Measurements from ENCODE around the gene FNIP1.
"Not testable (repeated sequence)": the region's sequence is repeated elsewhere in the genome, so short reads cannot be mapped to it uniquely, and the experiment has no call there.

The FNIP1 gene

GRCh38 chr5:131693894-131694293, 102.9 kb downstream of the FNIP1 start:
- H3K36me3 Mint-ChIP-seq: peaks cover 46% of the 10 kb centered on the region
- H3K27me3 Mint-ChIP-seq: no peaks in the 10 kb centered on the region
- H3K4me1 Mint-ChIP-seq: no peaks in the 10 kb centered on the region
- no peak overlapping the region for H3K27ac Mint-ChIP-seq
- no peak overlapping the region for H3K4me3 Mint-ChIP-seq
- no peaks in the 10 kb centered on the region for H3K9me3 Mint-ChIP-seq

GRCh38 chr5:131685516-131686171, 111.2 kb downstream of the FNIP1 start:
- Mint-ChIP-seq H3K4me1 (no peaks in the 10 kb centered on the region), H3K4me3 (no peak overlapping the region), H3K9me3 (no peaks in the 10 kb centered on the region), H3K27ac (no peak overlapping the region), H3K27me3 (no peaks in the 10 kb centered on the region), H3K36me3 (peaks cover 14% of the 10 kb centered on the region)

GRCh38 chr5:131684595-131684994, 112.2 kb downstream of the FNIP1 start:
- peaks cover 11% of the 10 kb centered on the region for H3K36me3 Mint-ChIP-seq
- H3K4me3 Mint-ChIP-seq: no peak overlapping the region
- H3K27me3 Mint-ChIP-seq: no peaks in the 10 kb centered on the region
- H3K27ac Mint-ChIP-seq: no peak overlapping the region
- no peaks in the 10 kb centered on the region for H3K4me1 Mint-ChIP-seq
- no peaks in the 10 kb centered on the region for H3K9me3 Mint-ChIP-seq

- Mint-ChIP-seq H3K27ac (no peak overlapping the region), H3K4me1 (no peaks in the 10 kb centered on the region), H3K36me3 (peaks cover 7% of the 10 kb centered on the region), H3K27me3 (no peaks in the 10 kb centered on the region), H3K9me3 (no peaks in the 10 kb centered on the region), H3K4me3 (no peak overlapping the region)
These were observed 112.8 kb downstream of the FNIP1 start for GRCh38 chr5:131684051-131684450.

GRCh38 chr5:131682826-131683225, 114.0 kb downstream of the FNIP1 start:
- Mint-ChIP-seq H3K27ac (no peak overlapping the region), H3K27me3 (no peaks in the 10 kb centered on the region), H3K4me1 (no peaks in the 10 kb centered on the region), H3K9me3 (no peaks in the 10 kb centered on the region), H3K36me3 (peaks cover 8% of the 10 kb centered on the region), H3K4me3 (no peak overlapping the region)

GRCh38 chr5:131682175-131682574, 114.6 kb downstream of the FNIP1 start:
- H3K9me3 Mint-ChIP-seq: no peaks in the 10 kb centered on the region
- no peaks in the 10 kb centered on the region for H3K27me3 Mint-ChIP-seq
- peaks cover 13% of the 10 kb centered on the region for H3K36me3 Mint-ChIP-seq
- H3K4me3 Mint-ChIP-seq: no peak overlapping the region
- no peak overlapping the region for H3K27ac Mint-ChIP-seq
- H3K4me1 Mint-ChIP-seq: no peaks in the 10 kb centered on the region

- H3K27me3 Mint-ChIP-seq: no peaks in the 10 kb centered on the region
- no peak overlapping the region for H3K4me3 Mint-ChIP-seq
- H3K36me3 Mint-ChIP-seq: peaks cover 24% of the 10 kb centered on the region
- no peaks in the 10 kb centered on the region for H3K4me1 Mint-ChIP-seq
- no peak overlapping the region for H3K27ac Mint-ChIP-seq
- H3K9me3 Mint-ChIP-seq: no peaks in the 10 kb centered on the region
These were observed 116.9 kb downstream of the FNIP1 start for GRCh38 chr5:131679911-131680310.

- not testable (repeated sequence) for H3K9me3 Mint-ChIP-seq, H3K27me3 Mint-ChIP-seq, H3K4me1 Mint-ChIP-seq, H3K27ac Mint-ChIP-seq, H3K4me3 Mint-ChIP-seq
- H3K36me3 Mint-ChIP-seq: peaks cover 29% of the 10 kb centered on the region
These were observed 118.5 kb downstream of the FNIP1 start for GRCh38 chr5:131678273-131678672.

GRCh38 chr5:131677115-131677514, 119.7 kb downstream of the FNIP1 start:
- Mint-ChIP-seq H3K36me3 (peaks cover 29% of the 10 kb centered on the region), H3K4me1 (peaks cover 3% of the 10 kb centered on the region), H3K27ac (no peak overlapping the region), H3K27me3 (no peaks in the 10 kb centered on the region), H3K9me3 (no peaks in the 10 kb centered on the region), H3K4me3 (no peak overlapping the region)

- Mint-ChIP-seq H3K4me1 (peaks cover 10% of the 10 kb centered on the region), H3K36me3 (peaks cover 36% of the 10 kb centered on the region), H3K9me3 (no peaks in the 10 kb centered on the region), H3K27ac (no peak overlapping the region), H3K27me3 (no peaks in the 10 kb centered on the region), H3K4me3 (no peak overlapping the region)
These were observed 124.0 kb downstream of the FNIP1 start for GRCh38 chr5:131672776-131673175.

- H3K27ac Mint-ChIP-seq: peak overlapping the region; percentile 6
- H3K4me3 Mint-ChIP-seq: no peak overlapping the region
- peaks cover 30% of the 10 kb centered on the region for H3K36me3 Mint-ChIP-seq
These were observed 124.7 kb downstream of the FNIP1 start for GRCh38 chr5:131671994-131672655.

GRCh38 chr5:131671409-131671808, 125.4 kb downstream of the FNIP1 start:
- Mint-ChIP-seq H3K27me3 (no peaks in the 10 kb centered on the region), H3K9me3 (no peaks in the 10 kb centered on the region), H3K36me3 (peaks cover 27% of the 10 kb centered on the region), H3K4me3 (no peak overlapping the region), H3K27ac (peak overlapping the region; percentile 43), H3K4me1 (peaks cover 10% of the 10 kb centered on the region)

More at GRCh38 chr5:131671994-131672655, 124.7 kb downstream of the FNIP1 start:
- Mint-ChIP-seq H3K9me3 (no peaks in the 10 kb centered on the region), H3K4me1 (peaks cover 10% of the 10 kb centered on the region), H3K27me3 (no peaks in the 10 kb centered on the region)

- H3K4me3 Mint-ChIP-seq: no peak overlapping the region
- no peaks in the 10 kb centered on the region for H3K4me1 Mint-ChIP-seq
- H3K9me3 Mint-ChIP-seq: no peaks in the 10 kb centered on the region
- H3K27ac Mint-ChIP-seq: no peak overlapping the region
- peaks cover 38% of the 10 kb centered on the region for H3K36me3 Mint-ChIP-seq
- H3K27me3 Mint-ChIP-seq: no peaks in the 10 kb centered on the region
These were observed 131.9 kb downstream of the FNIP1 start for GRCh38 chr5:131664929-131665328.

GRCh38 chr5:131661933-131662332, 134.9 kb downstream of the FNIP1 start:
- Mint-ChIP-seq H3K4me3 (no peak overlapping the region), H3K27ac (no peak overlapping the region), H3K4me1 (no peaks in the 10 kb centered on the region), H3K36me3 (peaks cover 42% of the 10 kb centered on the region), H3K27me3 (no peaks in the 10 kb centered on the region), H3K9me3 (peaks cover 4% of the 10 kb centered on the region)

- Mint-ChIP-seq H3K4me1 (no peaks in the 10 kb centered on the region), H3K36me3 (peaks cover 43% of the 10 kb centered on the region), H3K27ac (no peak overlapping the region), H3K27me3 (no peaks in the 10 kb centered on the region), H3K4me3 (no peak overlapping the region), H3K9me3 (peaks cover 4% of the 10 kb centered on the region)
These were observed 137.0 kb downstream of the FNIP1 start for GRCh38 chr5:131659841-131660240.

GRCh38 chr5:131659290-131659689, 137.5 kb downstream of the FNIP1 start:
- H3K4me1 Mint-ChIP-seq: no peaks in the 10 kb centered on the region
- H3K4me3 Mint-ChIP-seq: no peak overlapping the region
- H3K27ac Mint-ChIP-seq: no peak overlapping the region
- peaks cover 4% of the 10 kb centered on the region for H3K9me3 Mint-ChIP-seq
- H3K27me3 Mint-ChIP-seq: no peaks in the 10 kb centered on the region
- peaks cover 47% of the 10 kb centered on the region for H3K36me3 Mint-ChIP-seq

Measured in activated naive CD4-positive, alpha-beta T cell treated with anti-CD3 and anti-CD28 coated beads, Interleukin-2, amount 50 U/mL, for 24 hours (primary cell).